HUES48 (cell line): ENCODE results near the gene ELMO2.

ENCODE experiments used
- H3K27ac ChIP-seq: one replicate; pipeline ENCODE4 v1.7.0; 2013; ENCODE audit warnings: low read depth, low read length, inconsistent platforms
- H3K27me3 ChIP-seq: 2 replicates; pipeline ENCODE4 v1.6.1; 2013; ENCODE audit warnings: mild to moderate bottlenecking, low read length; ENCODE audit not compliant: control insufficient read depth, insufficient read depth
- H3K36me3 ChIP-seq: 2 replicates; pipeline ENCODE4 v1.6.1; 2013; ENCODE audit warnings: low read length; ENCODE audit not compliant: control insufficient read depth, insufficient read depth
- H3K4me1 ChIP-seq: 2 replicates; pipeline ENCODE4 v1.6.1; 2013; ENCODE audit warnings: mild to moderate bottlenecking, low read length; ENCODE audit not compliant: control insufficient read depth, insufficient read depth
- H3K4me3 ChIP-seq: 2 replicates; pipeline ENCODE4 v1.5.1; 2013; ENCODE audit warnings: mild to moderate bottlenecking, low read depth, low read length
- H3K9ac ChIP-seq: 2 replicates; pipeline ENCODE4 v1.6.1; 2013; ENCODE audit warnings: mild to moderate bottlenecking, low read depth, low read length, moderate library complexity
- H3K9me3 ChIP-seq: 2 replicates; pipeline ENCODE4 v1.6.1; 2013; ENCODE audit warnings: low read length; ENCODE audit not compliant: control insufficient read depth, insufficient read depth

ELMO2 gene

DNA sequence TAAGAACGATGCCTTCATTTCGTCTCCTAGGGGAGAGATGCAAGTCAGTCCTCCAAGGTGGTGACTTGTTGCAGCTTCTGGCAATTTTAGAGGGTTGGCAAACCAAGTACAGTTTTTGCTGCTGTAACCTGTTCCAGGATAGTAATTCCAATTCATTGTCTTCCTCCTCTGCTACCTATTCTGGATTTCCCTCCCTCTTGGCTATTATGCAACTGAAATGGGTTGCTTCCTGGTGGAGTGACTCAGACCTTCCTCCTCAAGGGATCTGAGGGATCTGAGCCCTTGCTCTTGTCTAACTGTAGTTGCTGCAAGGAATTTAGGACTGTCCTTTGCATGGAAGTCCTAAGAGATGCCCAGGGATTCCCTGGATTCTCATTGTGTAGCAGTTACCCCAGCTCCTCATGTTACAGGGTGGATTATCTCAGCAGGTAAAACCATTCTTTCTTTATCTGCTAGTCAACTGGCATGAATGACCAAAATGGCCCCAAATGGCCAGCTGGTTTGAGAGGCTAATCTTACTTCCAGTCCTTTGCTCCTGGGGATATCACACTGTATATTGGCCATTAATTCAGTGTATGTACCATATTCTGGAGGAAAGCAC lies 17.6 kb upstream of the ELMO2 start:
- Histone ChIP-seq H3K27me3 (no peaks in the 10 kb centered on the region; the same call in 1 of the 2 replicates), H3K4me3 (no peak overlapping the region), H3K9me3 (no peaks in the 10 kb centered on the region), H3K27ac (peak overlapping the region; percentile 22), H3K36me3 (no peaks in the 10 kb centered on the region), H3K9ac (no peak overlapping the region), H3K4me1 (peaks cover 13% of the 10 kb centered on the region; the same call in 1 of the 2 replicates)

DNA sequence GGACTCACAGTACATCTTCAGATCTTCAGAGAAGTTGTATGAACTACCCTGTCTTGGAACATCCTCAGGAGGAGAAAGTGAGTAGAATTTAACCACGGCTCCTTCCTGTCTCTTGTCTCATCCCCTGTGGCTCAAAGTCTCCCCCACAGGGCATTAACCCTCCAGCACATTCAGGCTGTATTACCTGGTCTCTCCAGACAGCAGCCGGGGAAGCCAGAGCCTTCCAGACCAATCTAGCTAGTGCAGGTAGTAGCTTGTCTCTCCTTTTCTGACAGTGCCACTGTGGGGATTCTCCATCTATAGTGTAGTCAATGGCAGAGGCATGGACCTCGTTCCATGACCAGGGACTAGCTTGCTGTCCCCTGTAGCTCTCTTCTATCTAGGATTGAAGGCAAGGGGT lies 16.9 kb upstream of the ELMO2 start:
- Histone ChIP-seq H3K9me3 (no peaks in the 10 kb centered on the region), H3K36me3 (no peaks in the 10 kb centered on the region), H3K27me3 (no peaks in the 10 kb centered on the region), H3K27ac (no peak overlapping the region), H3K4me3 (no peak overlapping the region), H3K9ac (no peak overlapping the region), H3K4me1 (peaks cover 13% of the 10 kb centered on the region; the same call in 1 of the 2 replicates)

- no peaks in the 10 kb centered on the region for H3K36me3 ChIP-seq
These were observed 14.5 kb upstream of the ELMO2 start for GRCh38 chr20:46420878-46421277.

DNA sequence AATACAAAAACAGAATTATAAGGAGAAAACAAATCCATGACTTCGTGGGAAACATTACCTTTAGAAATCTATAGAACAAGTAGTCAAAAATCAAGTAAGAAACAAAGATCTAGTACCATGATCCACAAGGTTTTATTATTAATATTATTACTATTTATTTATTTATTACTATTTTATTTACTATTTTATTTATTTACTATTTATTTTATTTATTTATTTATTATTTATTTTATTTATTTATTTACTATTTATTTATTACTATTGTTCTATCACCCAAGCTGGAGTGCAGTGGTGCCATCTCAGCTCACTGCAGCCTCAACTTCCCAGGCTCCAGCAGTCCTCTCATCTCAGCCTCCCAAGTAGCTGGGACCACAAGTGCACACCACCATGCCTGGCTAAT lies 13.5 kb upstream of the ELMO2 start:
- H3K27me3 ChIP-seq, result no peaks in the 10 kb centered on the region
- no peak overlapping the region for H3K9ac ChIP-seq
- H3K4me1 ChIP-seq, result peaks cover 13% of the 10 kb centered on the region; the same call in 1 of the 2 replicates
- no peak overlapping the region for H3K4me3 ChIP-seq
- H3K27ac ChIP-seq, result no peak overlapping the region
- H3K36me3 ChIP-seq, result no peaks in the 10 kb centered on the region
- no peaks in the 10 kb centered on the region for H3K9me3 ChIP-seq

More at GRCh38 chr20:46420878-46421277, 14.5 kb upstream of the ELMO2 start:
- no peak overlapping the region for H3K27ac ChIP-seq
- no peaks in the 10 kb centered on the region for H3K9me3 ChIP-seq
- no peak overlapping the region for H3K9ac ChIP-seq
- no peaks in the 10 kb centered on the region for H3K27me3 ChIP-seq
- peaks cover 13% of the 10 kb centered on the region; the same call in 1 of the 2 replicates for H3K4me1 ChIP-seq
- H3K4me3 ChIP-seq, result no peak overlapping the region

GRCh38 chr20:46416839-46417238 lies 10.4 kb upstream of the ELMO2 start:
- no peaks in the 10 kb centered on the region for H3K9me3 ChIP-seq
- no peaks in the 10 kb centered on the region for H3K36me3 ChIP-seq

GRCh38 chr20:46416421-46416820 lies 10.0 kb upstream of the ELMO2 start:
- Histone ChIP-seq H3K4me3 (no peak overlapping the region), H3K9me3 (no peaks in the 10 kb centered on the region), H3K27me3 (no peaks in the 10 kb centered on the region)

More at GRCh38 chr20:46416839-46417238, 10.4 kb upstream of the ELMO2 start:
- Histone ChIP-seq H3K9ac (no peak overlapping the region), H3K4me1 (no peaks in the 10 kb centered on the region), H3K27ac (no peak overlapping the region), H3K4me3 (no peak overlapping the region), H3K27me3 (no peaks in the 10 kb centered on the region)

DNA sequence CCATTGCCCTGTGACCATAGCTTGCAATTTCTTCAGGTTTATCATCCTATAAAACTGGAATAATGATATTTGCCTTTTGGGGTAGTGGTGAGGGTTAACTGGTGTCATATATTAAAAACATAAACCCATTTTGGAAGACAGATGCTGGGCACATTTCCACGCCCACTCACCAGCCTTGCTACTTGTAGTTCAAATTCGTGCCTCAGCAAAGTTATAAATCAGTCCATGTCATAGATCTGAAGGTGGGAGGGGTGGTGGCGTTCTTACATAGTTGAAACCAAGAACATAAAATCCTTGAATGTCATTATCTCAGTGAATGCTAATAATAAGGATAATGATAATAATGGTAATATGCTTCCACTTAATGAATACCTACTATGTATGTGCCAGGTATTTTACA lies 9.4 kb upstream of the ELMO2 start:
- Histone ChIP-seq H3K4me1 (peaks cover 1% of the 10 kb centered on the region; the same call in 1 of the 2 replicates), H3K4me3 (no peak overlapping the region), H3K9me3 (no peaks in the 10 kb centered on the region), H3K27me3 (no peaks in the 10 kb centered on the region), H3K27ac (no peak overlapping the region), H3K36me3 (no peaks in the 10 kb centered on the region), H3K9ac (no peak overlapping the region)

More at GRCh38 chr20:46416421-46416820, 10.0 kb upstream of the ELMO2 start:
- Histone ChIP-seq H3K36me3 (no peaks in the 10 kb centered on the region), H3K4me1 (no peaks in the 10 kb centered on the region), H3K9ac (no peak overlapping the region), H3K27ac (no peak overlapping the region)

DNA sequence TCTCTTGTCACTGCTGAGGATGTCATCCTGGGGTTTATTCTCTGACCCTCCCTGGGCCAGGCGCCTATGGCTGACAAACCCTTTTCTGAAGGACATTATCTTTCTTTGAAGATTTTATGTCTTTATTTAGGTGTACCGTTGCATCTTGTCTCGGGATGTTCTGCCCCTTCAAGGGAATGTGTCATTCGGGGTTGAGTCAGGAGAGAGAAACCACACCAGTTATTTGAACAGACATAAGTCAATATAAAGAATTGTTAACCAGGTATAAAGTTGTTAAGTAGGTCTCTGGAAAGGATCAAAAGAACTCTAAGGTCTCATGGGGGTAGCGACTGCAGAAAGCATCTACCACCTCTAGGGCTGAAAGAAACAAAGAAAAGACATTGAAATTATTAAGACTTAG lies 8.2 kb upstream of the ELMO2 start:
- Histone ChIP-seq H3K4me1 (peaks cover 3% of the 10 kb centered on the region; the same call in 1 of the 2 replicates), H3K27ac (no peak overlapping the region), H3K9me3 (no peaks in the 10 kb centered on the region)

GRCh38 chr20:46411637-46412036 lies 5.2 kb upstream of the ELMO2 start:
- H3K9ac ChIP-seq, result no peak overlapping the region
- no peaks in the 10 kb centered on the region for H3K27me3 ChIP-seq
- no peak overlapping the region for H3K27ac ChIP-seq
- no peaks in the 10 kb centered on the region for H3K9me3 ChIP-seq
- H3K4me1 ChIP-seq, result peaks cover 3% of the 10 kb centered on the region; the same call in 1 of the 2 replicates
- H3K36me3 ChIP-seq, result no peaks in the 10 kb centered on the region
- H3K4me3 ChIP-seq, result no peak overlapping the region

More for the DNA sequence above, 8.2 kb upstream of the ELMO2 start:
- H3K36me3 ChIP-seq, result no peaks in the 10 kb centered on the region
- H3K4me3 ChIP-seq, result no peak overlapping the region
- no peak overlapping the region for H3K9ac ChIP-seq
- no peaks in the 10 kb centered on the region for H3K27me3 ChIP-seq

- Histone ChIP-seq H3K27ac (no peak overlapping the region), H3K36me3 (no peaks in the 10 kb centered on the region), H3K4me3 (no peak overlapping the region)
These were observed 1.9 kb upstream of the ELMO2 start for GRCh38 chr20:46408281-46408731.

GRCh38 chr20:46407671-46407996 lies 1.2 kb upstream of the ELMO2 start:
- Histone ChIP-seq H3K27me3 (no peaks in the 10 kb centered on the region), H3K9me3 (no peaks in the 10 kb centered on the region), H3K4me3 (no peak overlapping the region), H3K27ac (no peak overlapping the region), H3K4me1 (peaks cover 3% of the 10 kb centered on the region; the same call in 1 of the 2 replicates), H3K36me3 (no peaks in the 10 kb centered on the region), H3K9ac (no peak overlapping the region)

More at GRCh38 chr20:46408281-46408731, 1.9 kb upstream of the ELMO2 start:
- Histone ChIP-seq H3K27me3 (no peaks in the 10 kb centered on the region), H3K9ac (no peak overlapping the region), H3K9me3 (no peaks in the 10 kb centered on the region), H3K4me1 (peaks cover 3% of the 10 kb centered on the region; the same call in 1 of the 2 replicates)
